PFSK-1 (cell line): ENCODE results near the gene KCNJ14.

ENCODE experiments used
- POLR2AphosphoS5 ChIP-seq: IDR thresholded peaks from 2 replicates; pipeline ENCODE4 v1.6.1; 2012; ENCODE audit warnings: low read depth, mild to moderate bottlenecking, control low read depth, low read length, moderate library complexity
- SIN3A ChIP-seq: IDR thresholded peaks from 2 replicates; pipeline ENCODE4 v1.6.1; 2012; ENCODE audit warnings: mild to moderate bottlenecking, low read length, moderate library complexity, borderline replicate concordance; ENCODE audit not compliant: insufficient read depth
- TAF1 ChIP-seq: IDR thresholded peaks from 2 replicates; pipeline ENCODE4 v1.6.1; 2012; ENCODE audit warnings: low read length, control low read depth, borderline replicate concordance; ENCODE audit not compliant: insufficient read depth

DNA sequence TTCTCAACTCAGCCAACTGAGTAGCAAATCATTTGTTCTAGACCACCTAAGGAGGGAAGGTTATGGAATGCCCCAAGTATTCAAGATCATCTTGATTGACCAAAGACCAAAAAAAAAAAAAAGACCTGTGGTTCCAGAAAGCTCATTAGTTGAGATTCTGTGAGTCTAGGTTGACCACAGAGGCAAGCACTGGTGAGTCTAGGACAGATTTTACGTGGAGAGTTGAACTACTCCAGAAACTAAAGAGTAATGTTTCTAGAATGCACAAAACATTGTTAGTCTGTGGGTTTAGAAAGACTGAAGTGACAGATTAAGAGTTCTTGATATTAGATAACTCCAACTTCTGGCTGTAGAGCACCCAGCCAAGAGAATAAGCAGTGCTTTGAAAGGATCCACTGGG is 9.8 kb downstream of the KCNJ14 start:
- TF ChIP-seq TAF1 (no peak), SIN3A (no peak), POLR2AphosphoS5 (no peak)
